EL (cell line): Measurements from ENCODE around the gene MUS81.
A peak's percentile ranks its signal among the peaks of the same experiment; 100 is the strongest.

Experiments
- DNase-seq: peaks from one replicate; pipeline ENCODE4 v3.0.0-alpha.2; 2016

MUS81 gene

GRCh38 chr11:65862191-65862735 is 2.0 kb downstream of the MUS81 start:
- DNase-seq = peak; percentile 1

DNA sequence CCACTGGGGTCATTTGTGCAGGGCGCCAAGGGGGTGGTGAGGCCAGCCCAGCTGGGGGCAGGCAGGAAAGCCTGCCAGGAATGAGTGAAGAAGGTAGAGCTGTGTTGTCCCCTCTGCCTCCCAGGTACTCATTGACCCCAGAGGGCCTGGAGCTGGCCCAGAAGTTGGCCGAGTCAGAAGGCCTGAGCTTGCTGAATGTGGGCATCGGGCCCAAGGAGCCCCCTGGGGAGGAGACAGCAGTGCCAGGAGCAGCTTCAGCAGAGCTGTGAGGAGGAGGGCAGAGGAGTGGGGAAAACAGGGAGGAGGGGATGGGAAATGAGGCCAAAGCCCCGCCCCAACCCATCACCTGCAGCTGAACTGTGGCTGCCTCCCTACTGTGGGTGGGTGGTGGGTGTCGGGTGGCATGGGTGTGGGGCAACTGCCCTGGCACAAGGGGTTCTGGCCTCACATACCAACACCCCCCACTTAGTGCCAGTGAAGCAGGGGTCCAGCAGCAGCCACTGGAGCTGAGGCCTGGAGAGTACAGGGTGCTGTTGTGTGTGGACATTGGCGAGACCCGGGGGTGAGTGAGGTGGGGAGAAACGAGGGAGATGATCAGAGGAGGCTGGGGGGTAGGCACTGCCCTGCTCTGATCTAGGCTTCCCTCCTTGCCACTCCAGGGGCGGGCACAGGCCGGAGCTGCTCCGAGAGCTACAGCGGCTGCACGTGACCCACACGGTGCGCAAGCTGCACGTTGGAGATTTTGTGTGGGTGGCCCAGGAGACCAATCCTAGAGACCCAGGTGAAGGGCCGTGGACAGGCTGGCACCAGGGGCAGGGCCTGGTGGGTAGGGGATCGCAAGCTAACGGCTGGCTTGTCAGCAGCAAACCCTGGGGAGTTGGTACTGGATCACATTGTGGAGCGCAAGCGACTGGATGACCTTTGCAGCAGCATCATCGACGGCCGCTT is 3.0 kb downstream of the MUS81 start:
- peak; percentile 1 for DNase-seq

- peak; percentile 2 for DNase-seq
Measured at GRCh38 chr11:65863889-65864705, 3.9 kb downstream of the MUS81 start.

DNA sequence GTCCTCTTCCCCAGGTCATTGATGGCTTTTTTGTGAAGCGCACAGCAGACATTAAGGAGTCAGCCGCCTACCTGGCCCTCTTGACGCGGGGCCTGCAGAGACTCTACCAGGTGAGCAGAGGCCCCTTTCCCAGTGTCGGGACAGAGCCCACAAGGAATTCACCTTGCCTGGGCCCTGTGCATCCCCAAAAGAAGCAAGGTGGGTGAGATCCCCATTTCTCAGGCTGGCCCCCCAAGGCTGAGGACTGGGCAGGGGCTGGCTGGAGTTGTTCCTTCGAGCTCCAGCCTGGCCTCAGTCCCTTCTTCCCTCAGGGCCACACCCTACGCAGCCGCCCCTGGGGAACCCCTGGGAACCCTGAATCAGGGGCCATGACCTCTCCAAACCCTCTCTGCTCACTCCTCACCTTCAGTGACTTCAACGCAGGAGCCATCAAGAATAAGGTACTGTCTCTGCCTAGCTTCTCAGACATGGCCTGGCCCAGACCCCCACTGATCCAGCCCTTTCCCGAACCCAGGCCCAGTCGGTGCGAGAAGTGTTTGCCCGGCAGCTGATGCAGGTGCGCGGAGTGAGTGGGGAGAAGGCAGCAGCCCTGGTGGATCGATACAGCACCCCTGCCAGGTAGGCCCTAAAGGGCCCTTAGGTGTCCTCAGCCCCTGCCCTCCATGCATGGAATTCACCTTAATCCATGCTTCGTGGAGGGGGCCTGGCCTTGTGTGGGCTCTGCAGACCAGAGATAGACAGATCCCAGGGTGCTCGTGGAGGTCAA is 4.7 kb downstream of the MUS81 start:
- no peak for DNase-seq

- no peak for DNase-seq
Measured at GRCh38 chr11:65865550-65866172, 5.4 kb downstream of the MUS81 start.

DNA sequence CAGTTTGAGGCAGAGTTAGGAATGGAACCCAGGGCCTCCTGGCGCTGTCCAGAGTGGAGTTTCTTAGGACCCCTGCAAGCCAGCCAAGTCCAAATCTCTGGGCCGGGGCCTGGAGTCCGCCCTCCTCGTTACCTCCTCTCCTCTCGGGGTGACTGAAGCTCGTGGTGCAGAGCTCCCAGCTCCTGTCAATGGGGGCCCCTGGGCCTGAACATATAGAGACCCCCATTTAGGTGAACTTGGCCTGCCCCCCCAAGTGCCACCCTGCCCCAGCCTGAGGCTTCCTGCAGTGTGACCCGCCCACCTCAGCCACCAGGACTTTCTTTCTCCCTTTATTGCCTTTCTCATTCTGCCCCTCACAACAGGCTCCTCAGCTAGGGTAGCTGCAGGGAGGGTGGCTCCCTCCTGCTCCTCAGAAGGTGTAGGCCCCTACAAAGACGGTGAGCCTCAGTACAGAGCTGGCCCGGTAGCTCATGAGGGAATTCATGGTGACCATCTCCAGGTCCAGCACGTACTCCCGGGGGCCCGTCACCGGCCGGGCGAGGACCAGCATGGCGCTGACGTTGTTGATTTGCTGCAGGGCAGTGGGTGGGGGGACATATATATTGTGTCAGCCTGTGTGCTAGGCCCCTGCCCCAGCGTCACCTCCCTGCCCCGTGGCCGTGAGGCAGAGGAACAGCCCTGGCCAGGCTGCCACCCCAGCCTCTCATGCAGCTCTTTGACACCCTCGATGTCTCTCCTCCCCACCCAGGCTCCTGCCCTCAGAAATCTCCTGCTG is 6.5 kb downstream of the MUS81 start:
- DNase-seq = no peak

- no peak for DNase-seq
Measured at GRCh38 chr11:65867284-65868071, 7.2 kb downstream of the MUS81 start.

DNA sequence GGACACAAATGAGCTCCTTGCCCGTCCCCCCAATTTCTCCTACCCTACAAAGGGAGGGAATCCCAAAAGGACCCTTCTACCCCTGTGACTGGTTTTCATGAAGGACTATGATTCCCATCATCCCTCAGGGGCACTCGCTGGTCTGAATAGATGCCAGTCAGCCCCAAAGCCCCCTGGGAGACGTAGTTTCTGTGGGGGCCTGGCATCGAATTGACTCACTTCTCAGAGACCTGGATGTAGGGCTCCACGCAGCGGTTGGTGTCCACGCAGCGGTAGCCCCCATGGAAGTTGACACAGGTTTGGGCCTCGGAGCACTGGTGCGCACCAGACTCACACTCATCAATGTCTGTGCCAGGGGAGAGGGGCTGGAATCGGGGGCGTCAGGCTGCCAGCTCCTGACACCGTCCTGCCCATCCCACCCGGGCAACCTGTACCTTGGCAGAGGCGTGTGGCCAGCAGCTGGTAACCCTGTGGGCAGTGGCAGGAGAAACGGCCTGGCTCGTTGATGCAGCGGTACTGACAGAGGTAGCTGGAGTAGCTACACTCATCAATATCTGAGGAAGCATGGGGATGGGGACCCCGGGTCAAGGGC is 7.9 kb downstream of the MUS81 start:
- no peak for DNase-seq

DNA sequence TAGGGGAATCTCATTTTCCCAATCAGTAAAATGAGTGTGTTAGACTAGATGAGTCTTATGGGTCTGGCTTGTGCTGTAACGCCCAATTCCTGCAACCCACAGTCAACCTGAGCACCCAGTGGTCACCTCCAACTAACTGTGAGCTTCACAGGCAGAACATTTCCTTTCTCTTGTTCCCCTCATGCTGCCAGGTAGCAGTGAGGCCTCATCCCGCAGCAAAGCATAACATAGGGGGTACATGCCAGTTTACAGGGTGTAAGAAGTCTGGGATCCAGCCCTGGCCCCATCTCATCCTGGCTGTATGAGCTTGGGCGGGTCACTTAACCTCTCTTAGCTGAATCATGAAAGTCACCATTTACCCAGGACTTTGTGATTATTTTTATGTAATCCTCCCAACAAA is 8.7 kb downstream of the MUS81 start:
- DNase-seq = no peak

DNA sequence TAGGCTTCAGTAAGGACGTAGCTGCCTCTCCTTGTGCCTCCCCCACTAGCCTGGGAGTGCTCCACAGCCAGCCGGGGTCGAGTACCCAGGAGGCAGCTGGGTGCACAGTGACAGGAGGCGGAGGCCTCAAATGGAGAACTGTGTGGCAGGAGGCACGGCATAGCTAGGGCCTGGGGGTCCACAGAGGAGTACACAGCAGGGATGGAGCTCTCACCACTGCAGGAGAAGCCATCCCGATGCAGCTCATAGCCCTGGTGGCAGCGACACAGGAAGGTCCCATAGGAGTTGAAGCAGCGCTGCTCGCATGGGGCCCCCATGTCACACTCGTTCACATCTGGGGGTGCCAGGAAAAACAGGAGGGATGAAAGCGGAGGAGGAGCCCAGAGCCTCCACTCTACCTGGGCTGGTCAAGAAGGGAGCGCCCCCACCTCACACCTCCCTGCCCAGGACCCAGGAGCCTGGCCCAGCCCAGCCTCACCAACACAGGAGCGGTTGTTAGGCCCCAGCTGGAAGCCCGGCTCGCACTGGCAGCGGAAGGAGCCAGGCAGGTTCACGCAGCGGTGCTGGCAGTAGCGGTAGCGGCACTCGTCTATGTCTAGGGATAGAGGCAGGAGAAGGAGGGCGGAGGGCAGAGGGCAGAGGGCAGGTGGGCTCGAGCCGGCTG is 9.5 kb downstream of the MUS81 start:
- DNase-seq = no peak

DNA sequence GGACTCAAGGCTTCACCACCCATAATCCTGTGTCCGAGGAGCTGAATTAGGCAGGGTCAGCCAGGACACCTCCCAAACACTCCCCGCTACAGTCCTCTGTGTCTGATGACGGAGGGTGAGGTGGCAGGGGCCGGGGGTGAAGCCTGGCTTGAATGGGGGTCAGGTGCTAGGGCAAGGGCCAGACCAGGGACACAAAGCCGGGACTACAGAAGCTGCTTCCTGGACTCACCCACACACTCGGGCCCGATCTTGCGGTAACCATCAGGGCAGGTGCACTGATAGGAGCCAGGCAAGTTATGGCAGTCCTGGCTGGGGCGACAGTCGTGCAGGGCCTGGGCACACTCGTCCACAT is 10.1 kb downstream of the MUS81 start:
- DNase-seq = no peak

DNA sequence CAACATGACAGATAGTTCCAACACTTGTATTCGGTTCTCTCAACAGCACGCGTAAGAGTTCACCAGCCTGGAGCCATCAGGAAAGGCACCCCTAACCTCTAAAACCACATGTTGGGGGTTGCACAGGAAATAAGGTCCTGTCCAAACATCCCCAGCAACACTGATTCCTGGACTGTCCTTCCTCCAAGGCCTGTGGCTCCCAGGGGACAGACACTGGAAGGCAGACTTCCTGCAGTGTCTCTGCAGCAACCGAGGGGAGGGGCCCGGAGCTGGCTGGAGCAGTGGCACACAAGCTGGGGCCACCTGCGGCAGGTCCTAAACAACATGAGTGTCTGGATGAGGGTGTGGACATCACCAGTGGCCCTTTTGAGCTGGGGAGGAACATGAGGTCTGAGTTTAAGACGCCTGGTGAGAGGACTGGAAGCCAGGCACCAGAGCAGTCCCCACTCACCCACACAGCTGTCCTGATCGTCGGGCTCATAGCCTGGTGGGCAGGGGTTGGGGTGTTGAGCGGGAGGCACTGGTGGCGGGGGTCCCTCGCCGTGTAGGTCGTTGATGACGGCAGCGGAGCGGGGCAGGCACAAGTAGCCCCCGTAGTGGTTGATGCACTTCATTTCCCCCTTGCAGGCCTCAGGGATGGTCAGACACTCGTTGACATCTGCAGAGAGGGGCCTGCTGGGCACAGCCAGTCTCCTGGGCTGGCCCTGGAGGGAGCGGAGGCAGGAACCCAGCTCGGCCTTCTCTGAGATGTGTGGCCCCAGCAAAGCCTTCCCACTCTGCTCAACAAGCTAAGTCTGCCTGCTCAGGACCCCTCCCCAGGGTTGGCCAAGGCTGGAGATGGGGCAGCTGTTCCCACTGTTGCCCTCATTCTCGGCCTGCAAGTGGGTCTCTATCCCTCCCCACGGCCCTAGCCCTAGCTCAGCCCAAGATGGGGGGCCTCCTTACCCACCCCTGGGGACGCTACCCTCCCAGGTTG is 10.8 kb downstream of the MUS81 start:
- no peak for DNase-seq

- peak; percentile 62 for DNase-seq
Measured at GRCh38 chr11:65871811-65872548, 11.7 kb downstream of the MUS81 start.

DNA sequence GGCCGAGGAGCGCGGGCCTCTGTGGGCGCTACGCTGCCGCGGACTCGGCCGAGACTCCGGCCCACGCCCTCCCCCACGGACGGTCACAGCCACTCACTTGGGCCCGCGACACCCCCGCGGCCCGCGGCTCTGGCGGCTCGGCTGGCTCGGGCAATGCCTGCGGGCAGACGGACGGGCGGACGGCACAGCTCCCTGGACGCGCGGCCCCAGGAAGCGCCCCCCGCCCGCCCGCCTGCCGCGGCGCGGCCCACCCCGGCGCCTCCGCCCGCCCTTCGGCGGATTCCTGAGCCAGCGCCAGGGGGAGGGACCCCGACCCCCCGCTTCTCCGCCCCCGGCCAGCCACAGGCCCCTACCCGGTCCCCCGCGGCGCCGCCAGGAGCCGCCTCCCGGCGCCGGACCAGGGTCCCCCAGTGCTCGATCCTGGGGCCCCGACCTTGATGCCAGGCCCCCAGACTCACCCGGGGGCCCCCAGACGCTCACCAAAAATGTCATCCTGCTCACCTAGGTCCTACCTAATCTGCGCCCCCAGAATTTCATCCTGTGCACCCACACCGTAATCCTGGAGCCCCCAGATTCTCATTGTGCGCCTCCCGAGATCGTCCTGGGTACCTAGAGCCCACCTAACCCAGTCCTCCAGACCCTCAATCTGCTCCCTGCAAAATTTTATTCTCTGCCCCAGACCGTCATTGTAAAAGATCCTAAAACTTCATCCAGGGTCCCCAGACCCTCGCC is 12.5 kb downstream of the MUS81 start, which contains the start of gene EFEMP2:
EFEMP2 (minus strand) TSS at position 215 of the 732 bp plus-strand sequence. CDS start 446 bp downstream, outside the sequence.
- peak; percentile 65 for DNase-seq

DNA sequence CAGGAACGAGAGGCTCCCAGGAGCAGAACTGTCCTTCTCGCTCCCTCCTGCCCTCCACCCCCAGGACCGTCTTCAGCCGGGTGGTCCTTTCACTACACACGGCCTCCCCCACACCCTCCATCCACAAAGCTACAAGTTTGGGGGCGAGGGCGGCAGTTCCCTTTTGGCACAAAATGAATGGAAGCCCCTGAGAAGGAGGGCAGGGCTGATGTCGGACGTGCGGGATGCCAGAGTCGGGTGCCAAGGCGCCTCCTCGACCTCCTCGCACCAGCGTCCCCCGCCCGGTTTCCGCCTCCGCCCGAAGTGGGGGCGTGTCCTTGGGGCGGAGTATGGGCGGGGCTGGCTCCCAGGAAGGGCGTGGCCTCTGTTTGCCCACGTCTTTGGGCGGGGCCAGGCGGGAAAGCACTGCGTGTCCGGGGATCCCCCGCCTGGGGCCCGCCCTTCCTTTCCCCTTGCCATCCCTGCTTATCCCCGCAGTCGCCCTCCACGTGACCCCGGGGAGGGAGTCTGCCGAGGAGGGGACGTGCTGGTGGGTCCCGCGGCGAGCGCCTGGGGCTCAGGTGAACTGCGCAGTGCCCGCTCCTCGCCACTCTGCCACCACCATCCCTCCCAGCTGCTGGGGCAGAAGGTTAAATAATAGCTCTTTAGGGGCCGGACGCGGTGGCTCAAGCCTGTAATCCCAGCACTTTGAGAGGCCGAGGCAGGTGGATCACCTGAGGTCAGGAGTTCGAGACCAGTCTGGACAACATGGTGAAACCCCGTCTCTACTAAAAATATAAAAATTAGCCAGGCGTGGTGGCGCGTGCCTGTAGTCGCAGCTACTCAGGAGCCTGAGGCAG is 13.3 kb downstream of the MUS81 start:
- peak; percentile 94 for DNase-seq

GRCh38 chr11:65879617-65880016 is 19.4 kb downstream of the MUS81 start, which contains the start of gene CTSW:
CTSW (plus strand) TSS chr11:65879837; CDS start chr11:65879855, 18 bp downstream.
- DNase-seq = no peak
